Uterus (tissue), 4 donors: Measurements from ENCODE around the gene TMEM59L. TPM values are rescaled to one million over a fixed set of nuclear protein-coding genes. Genes with fewer than 3 reads are reported as not detected.

Experiments
- DNase-seq, 2 donors: peaks; one replicate each; pipeline ENCODE4 v3.0.0-alpha.2; 2019 to 2020
- H3K27ac ChIP-seq, 2 donors: fragments of 200-600 bp; sonication (generic); 1 replicate in 1 of 2; 2 replicates in 1 of 2; pipeline ENCODE4 v1.5.1; 2016 to 2018
- H3K27me3 ChIP-seq, 2 donors: fragments of 200-600 bp; sonication (generic); one replicate each; pipeline ENCODE4 v1.5.1; 2018 to 2019; ENCODE audit warnings: control low read depth in 1 of 2
- H3K36me3 ChIP-seq, 2 donors: fragments of 200-600 bp; sonication (generic); one replicate each; pipeline ENCODE4 v1.5.1; 2019; ENCODE audit warnings: control low read depth in 1 of 2
- H3K4me1 ChIP-seq, 2 donors: fragments of 200-600 bp; sonication (generic); one replicate each; pipeline ENCODE4 v1.5.1; 2018 to 2019; ENCODE audit warnings: control low read depth in 1 of 2
- H3K4me3 ChIP-seq, 2 donors: fragments of 200-600 bp; sonication (generic); 1 replicate in 1 of 2; 2 replicates in 1 of 2; pipeline ENCODE4 v1.5.1; 2018 to 2019; ENCODE audit warnings: mild to moderate bottlenecking in 1 of 2
- H3K9me3 ChIP-seq, 2 donors: fragments of 200-600 bp; sonication (generic); one replicate each; pipeline ENCODE4 v1.5.1; 2019; ENCODE audit warnings: control low read depth in 1 of 2
- POLR2A ChIP-seq, 2 donors: fragments of 450-650 bp; IDR thresholded peaks; one replicate each; pipeline ENCODE4 v1.6.1; 2016; ENCODE audit warnings: antibody characterized with exemption in 2 of 2, mild to moderate bottlenecking in 1 of 2, moderate library complexity in 1 of 2
- intact Hi-C: fragments of 100-400 bp; cut with DNase I; formaldehyde crosslinking; loops from one replicate; pipeline ENCODE4 v1.15.1; 2023; ENCODE audit warnings: low total_unique reads
- total RNA-seq, 4 donors: library from RNA; depleted of rRNA in 3 of 4; stranded (reverse); fragments of >200 nt in 3 of 4; gene quantifications; one replicate each; pipeline versions ENCODE4 v1.1.0 to v1.2.4, GENCODE V29; 2014 to 2023
- TF ChIP-seq, protein P1 (sequence below), 4 experiments: fragments of 200-600 bp in 2 of 4; fragments of 450-650 bp in 2 of 4; sonication (generic) in 2 of 4; IDR thresholded peaks; one replicate each; pipeline ENCODE4 v1.5.1; 2016 to 2019; ENCODE audit warnings: antibody characterized with exemption in 4 of 4, mild to moderate bottlenecking in 2 of 4, moderate library complexity in 1 of 4
- donor health status: DM: yes; HTN: yes; CAD: no.

The TMEM59L gene
- total RNA-seq, 4 donors from 2014 or later: 0.26 to 7.5 TPM; not detected in 2

DNA sequence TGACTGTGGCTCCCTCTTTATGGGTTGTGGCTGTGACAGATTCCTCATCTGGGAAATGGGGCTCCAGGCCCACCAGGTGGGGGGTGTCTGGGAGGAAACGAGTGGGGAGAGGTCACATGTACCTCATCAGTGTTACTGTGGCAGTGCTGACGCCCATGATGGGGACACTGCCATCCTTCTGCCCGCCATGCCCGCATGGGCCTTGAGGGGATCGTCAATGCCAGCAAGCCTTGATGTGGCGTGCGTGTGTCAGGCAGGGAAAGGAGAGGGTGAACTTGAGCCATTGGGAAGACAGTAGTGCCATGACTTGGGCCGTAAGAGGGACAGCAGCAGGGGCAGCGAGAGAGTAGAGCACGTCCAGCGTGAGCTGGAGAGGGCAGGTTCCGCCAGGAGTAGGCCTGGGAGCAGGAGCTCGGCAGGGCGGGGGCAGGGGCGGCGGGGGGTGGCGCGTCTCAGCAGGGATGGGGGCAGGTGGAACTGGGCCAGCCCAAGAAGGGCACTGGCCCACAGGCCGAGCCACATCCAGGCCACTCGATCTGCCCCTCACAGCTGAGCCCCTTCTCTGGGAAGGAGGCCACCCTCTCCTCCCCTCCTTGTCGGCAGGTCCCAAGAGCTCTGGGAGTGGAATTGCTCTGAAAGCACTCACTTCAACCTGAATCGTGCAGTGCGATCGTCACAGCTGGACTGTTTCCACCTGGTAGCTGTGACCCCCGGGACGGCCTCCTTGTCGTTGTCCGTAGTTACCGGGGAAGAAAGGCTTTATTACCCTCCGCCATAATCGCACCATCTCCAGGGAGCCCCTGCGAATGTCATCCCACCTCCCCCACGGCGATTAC, 34.1 kb downstream of the TMEM59L start:
- H3K27ac ChIP-seq: no peak overlapping the region
- no peak for DNase-seq
- peaks cover 0 to 6% of the 10 kb centered on the region in 2 donors for H3K4me1 ChIP-seq

DNA sequence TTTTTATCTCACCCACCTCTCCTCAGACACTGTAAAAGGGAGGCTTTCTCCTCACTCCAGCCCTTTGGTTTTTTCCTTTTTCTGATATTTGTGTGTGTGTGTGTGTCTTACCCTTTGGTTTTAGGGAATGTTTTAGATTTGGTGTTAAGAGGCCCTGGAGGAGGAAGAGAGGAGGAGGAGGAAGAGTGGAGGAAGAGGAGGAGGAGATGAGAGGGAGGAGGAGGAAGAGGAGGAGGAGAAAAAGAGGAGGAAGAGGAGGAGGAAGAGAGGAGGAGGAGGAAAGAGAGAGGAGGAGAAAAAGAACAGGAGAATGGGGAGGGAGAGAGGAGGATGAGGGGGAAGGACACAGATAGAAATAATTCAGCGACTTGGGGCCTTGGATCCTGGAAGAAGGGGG, 34.7 kb downstream of the TMEM59L start:
- Histone ChIP-seq H3K4me3 (no peak overlapping the region), H3K27me3 (no peaks in the 10 kb centered on the region), H3K4me1 (peaks cover 0 to 6% of the 10 kb centered on the region in 2 donors), H3K27ac (no peak overlapping the region), H3K36me3 (no peaks in the 10 kb centered on the region), H3K9me3 (no peaks in the 10 kb centered on the region)
- no peak for DNase-seq
- TF ChIP-seq POLR2A (IDR thresholded peaks at IDR 0.05): no peak
- TF ChIP-seq, protein P1, sequence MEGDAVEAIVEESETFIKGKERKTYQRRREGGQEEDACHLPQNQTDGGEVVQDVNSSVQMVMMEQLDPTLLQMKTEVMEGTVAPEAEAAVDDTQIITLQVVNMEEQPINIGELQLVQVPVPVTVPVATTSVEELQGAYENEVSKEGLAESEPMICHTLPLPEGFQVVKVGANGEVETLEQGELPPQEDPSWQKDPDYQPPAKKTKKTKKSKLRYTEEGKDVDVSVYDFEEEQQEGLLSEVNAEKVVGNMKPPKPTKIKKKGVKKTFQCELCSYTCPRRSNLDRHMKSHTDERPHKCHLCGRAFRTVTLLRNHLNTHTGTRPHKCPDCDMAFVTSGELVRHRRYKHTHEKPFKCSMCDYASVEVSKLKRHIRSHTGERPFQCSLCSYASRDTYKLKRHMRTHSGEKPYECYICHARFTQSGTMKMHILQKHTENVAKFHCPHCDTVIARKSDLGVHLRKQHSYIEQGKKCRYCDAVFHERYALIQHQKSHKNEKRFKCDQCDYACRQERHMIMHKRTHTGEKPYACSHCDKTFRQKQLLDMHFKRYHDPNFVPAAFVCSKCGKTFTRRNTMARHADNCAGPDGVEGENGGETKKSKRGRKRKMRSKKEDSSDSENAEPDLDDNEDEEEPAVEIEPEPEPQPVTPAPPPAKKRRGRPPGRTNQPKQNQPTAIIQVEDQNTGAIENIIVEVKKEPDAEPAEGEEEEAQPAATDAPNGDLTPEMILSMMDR (IDR thresholded peaks at IDR 0.05): no peak
- intact Hi-C loops: no loop called here

More for the DNA sequence above, 34.1 kb downstream of the TMEM59L start:
- no peak for TF ChIP-seq POLR2A (IDR thresholded peaks at IDR 0.05)
- TF ChIP-seq, protein P1 (IDR thresholded peaks at IDR 0.05): no peak
- Histone ChIP-seq H3K9me3 (no peaks in the 10 kb centered on the region), H3K36me3 (no peaks in the 10 kb centered on the region), H3K4me3 (no peak overlapping the region), H3K27me3 (no peaks in the 10 kb centered on the region)
- intact Hi-C loops: no loop called here

DNA sequence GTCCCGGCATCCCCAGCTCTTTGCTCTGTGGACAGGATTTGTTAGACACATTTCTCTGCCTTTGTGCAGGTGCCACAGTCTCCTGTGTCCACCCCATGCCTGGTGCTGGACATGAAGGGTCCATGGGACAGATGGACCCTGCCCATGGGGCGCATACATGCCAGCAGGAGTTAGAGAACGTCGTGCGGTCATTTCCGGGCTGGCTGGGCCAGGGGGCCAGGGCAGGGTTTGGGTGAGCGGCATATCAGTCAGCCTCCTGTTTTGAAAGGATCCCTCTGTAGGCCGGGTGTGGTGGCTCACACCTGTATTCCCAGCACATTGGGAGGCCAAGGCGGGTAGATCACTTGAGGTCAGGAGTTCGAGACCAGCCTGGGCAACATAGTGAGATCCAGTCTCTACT, 35.1 kb downstream of the TMEM59L start:
- DNase-seq: no peak
- intact Hi-C loops: no loop called here
- Histone ChIP-seq H3K4me3 (no peak overlapping the region), H3K36me3 (no peaks in the 10 kb centered on the region), H3K27ac (no peak overlapping the region), H3K4me1 (peaks cover 0 to 6% of the 10 kb centered on the region in 2 donors), H3K9me3 (no peaks in the 10 kb centered on the region), H3K27me3 (no peaks in the 10 kb centered on the region)
- no peak for TF ChIP-seq POLR2A (IDR thresholded peaks at IDR 0.05)
- TF ChIP-seq, protein P1 (IDR thresholded peaks at IDR 0.05): no peak

DNA sequence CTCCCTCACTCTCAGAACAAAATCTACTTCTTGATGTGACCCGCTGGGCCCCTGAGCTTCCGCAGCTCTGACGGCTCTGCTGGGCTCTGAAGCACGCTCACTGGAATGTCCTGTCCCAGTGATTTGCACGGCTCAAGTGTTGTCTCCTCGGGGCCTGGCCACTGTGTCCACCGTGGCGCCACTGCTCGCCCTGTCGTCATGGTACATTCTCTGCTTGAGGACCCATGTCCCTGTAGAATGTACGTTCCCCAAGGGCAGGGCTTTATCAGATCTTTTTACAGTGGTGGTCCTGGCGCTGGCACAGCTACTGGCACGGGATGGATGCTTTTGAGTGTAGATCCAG, 36.3 kb downstream of the TMEM59L start:
- DNase-seq: peak in 1 of 2 donors; percentile 23
- intact Hi-C loops: no loop called here
- Histone ChIP-seq H3K27ac (peak overlapping the region; percentile 83), H3K27me3 (no peaks in the 10 kb centered on the region), H3K4me3 (no peak overlapping the region), H3K9me3 (no peaks in the 10 kb centered on the region), H3K36me3 (no peaks in the 10 kb centered on the region), H3K4me1 (peaks cover 0 to 6% of the 10 kb centered on the region in 2 donors)
- no peak for TF ChIP-seq POLR2A (IDR thresholded peaks at IDR 0.05)

DNA sequence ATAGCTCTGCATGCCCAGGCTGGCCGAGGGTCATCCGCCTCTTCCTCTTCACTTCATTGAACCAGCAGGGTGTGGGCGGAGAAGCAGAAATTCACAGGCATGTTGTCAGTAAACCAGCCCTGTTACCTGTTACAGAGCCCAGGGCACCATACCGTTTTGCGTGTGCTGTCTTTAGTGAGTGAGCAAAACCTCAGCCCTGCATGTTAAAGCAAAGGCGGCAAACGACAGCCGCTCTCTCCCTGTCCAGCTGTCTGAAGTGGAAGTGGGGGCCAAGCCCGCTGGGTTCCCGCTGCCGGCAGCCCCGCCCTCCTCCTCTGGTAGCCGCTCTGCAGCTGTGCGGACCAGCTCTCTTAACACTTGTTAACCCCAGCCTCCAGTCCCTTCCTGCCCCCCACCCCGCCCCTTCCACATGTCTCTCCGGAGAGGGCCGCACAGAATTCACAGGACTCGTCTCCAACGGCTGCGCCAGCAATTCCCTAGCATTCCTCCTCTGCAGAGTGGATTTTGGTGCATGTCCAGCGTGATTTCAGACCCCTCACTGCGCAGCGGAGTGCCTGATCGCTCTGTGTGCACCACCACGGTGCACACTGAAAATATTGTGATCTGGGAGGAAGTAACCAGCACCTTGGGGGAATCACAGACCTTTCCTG, 36.8 kb downstream of the TMEM59L start:
- Histone ChIP-seq H3K4me1 (peaks cover 0 to 6% of the 10 kb centered on the region in 2 donors), H3K4me3 (peak overlapping the region in 1 of 2 donors; percentile 15), H3K27me3 (no peaks in the 10 kb centered on the region), H3K9me3 (no peaks in the 10 kb centered on the region), H3K27ac (peak overlapping the region; percentile 83), H3K36me3 (no peaks in the 10 kb centered on the region)
- DNase-seq: peak; percentile 66 to 76
- intact Hi-C loops: no loop called here
- TF ChIP-seq, protein P1 (IDR thresholded peaks at IDR 0.05): no peak
- no peak for TF ChIP-seq POLR2A (IDR thresholded peaks at IDR 0.05)
